ENCODE measurements around the gene ZNF592.

GRCh38 chr15:84842781-84843180, 94.4 kb downstream of the ZNF592 start:
- TF ChIP-seq, protein P1, sequence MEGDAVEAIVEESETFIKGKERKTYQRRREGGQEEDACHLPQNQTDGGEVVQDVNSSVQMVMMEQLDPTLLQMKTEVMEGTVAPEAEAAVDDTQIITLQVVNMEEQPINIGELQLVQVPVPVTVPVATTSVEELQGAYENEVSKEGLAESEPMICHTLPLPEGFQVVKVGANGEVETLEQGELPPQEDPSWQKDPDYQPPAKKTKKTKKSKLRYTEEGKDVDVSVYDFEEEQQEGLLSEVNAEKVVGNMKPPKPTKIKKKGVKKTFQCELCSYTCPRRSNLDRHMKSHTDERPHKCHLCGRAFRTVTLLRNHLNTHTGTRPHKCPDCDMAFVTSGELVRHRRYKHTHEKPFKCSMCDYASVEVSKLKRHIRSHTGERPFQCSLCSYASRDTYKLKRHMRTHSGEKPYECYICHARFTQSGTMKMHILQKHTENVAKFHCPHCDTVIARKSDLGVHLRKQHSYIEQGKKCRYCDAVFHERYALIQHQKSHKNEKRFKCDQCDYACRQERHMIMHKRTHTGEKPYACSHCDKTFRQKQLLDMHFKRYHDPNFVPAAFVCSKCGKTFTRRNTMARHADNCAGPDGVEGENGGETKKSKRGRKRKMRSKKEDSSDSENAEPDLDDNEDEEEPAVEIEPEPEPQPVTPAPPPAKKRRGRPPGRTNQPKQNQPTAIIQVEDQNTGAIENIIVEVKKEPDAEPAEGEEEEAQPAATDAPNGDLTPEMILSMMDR (conservative IDR thresholded peaks at IDR 0.05 in 1 of 2, IDR thresholded peaks at IDR 0.05 in 1 of 2; ENCODE audit: low read depth in 1 of 2, low read length in 2 of 2) = no peak
- no peak for TF ChIP-seq EZH2 (IDR thresholded peaks at IDR 0.05; ENCODE audit: low read length, missing control alignments)

Data from fibroblast of lung (primary cell).